ENCODE results near the gene DLGAP1.

DLGAP1 gene

GRCh38 chr18:3889121-3889520 is 566.0 kb downstream of the DLGAP1 start:
- DNase-seq, result no peak

GRCh38 chr18:3886575-3887322 is 568.4 kb downstream of the DLGAP1 start:
- no peak for DNase-seq

- DNase-seq, result no peak
These were observed 569.8 kb downstream of the DLGAP1 start for GRCh38 chr18:3885209-3885792.

GRCh38 chr18:3879836-3880120 is 575.3 kb downstream of the DLGAP1 start:
- DNase-seq, result no peak

GRCh38 chr18:3879114-3879835 is 575.8 kb downstream of the DLGAP1 start:
- no peak for DNase-seq

GRCh38 chr18:3878401-3878800 is 576.7 kb downstream of the DLGAP1 start:
- no peak for DNase-seq

- DNase-seq, result no peak
These were observed 577.4 kb downstream of the DLGAP1 start for GRCh38 chr18:3877678-3878077.

- DNase-seq, result no peak
These were observed 579.1 kb downstream of the DLGAP1 start for GRCh38 chr18:3875961-3876360.

GRCh38 chr18:3875376-3875775 is 579.7 kb downstream of the DLGAP1 start:
- no peak for DNase-seq

- DNase-seq, result no peak
These were observed 580.5 kb downstream of the DLGAP1 start for GRCh38 chr18:3874581-3874980.

GRCh38 chr18:3874125-3874524 is 581.0 kb downstream of the DLGAP1 start:
- DNase-seq, result no peak

- DNase-seq, result no peak
These were observed 581.4 kb downstream of the DLGAP1 start for GRCh38 chr18:3873698-3874097.

GRCh38 chr18:3873211-3873610 is 581.9 kb downstream of the DLGAP1 start:
- no peak for DNase-seq

GRCh38 chr18:3872641-3873040 is 582.5 kb downstream of the DLGAP1 start:
- DNase-seq, result no peak

- no peak for DNase-seq
These were observed 583.4 kb downstream of the DLGAP1 start for GRCh38 chr18:3871687-3872086.

GRCh38 chr18:3870914-3871313 is 584.2 kb downstream of the DLGAP1 start:
- DNase-seq, result no peak

GRCh38 chr18:3869848-3870247 is 585.3 kb downstream of the DLGAP1 start:
- no peak for DNase-seq

- no peak for DNase-seq
These were observed 587.2 kb downstream of the DLGAP1 start for GRCh38 chr18:3867864-3868311.

GRCh38 chr18:3867236-3867635 is 587.9 kb downstream of the DLGAP1 start:
- DNase-seq, result no peak

- no peak for DNase-seq
These were observed 590.3 kb downstream of the DLGAP1 start for GRCh38 chr18:3864669-3865298.

GRCh38 chr18:3863593-3863992 is 591.5 kb downstream of the DLGAP1 start:
- DNase-seq, result no peak

GRCh38 chr18:3863006-3863405 is 592.1 kb downstream of the DLGAP1 start:
- no peak for DNase-seq

- DNase-seq, result no peak
These were observed 593.6 kb downstream of the DLGAP1 start for GRCh38 chr18:3861495-3861894.

- no peak for DNase-seq
These were observed 597.6 kb downstream of the DLGAP1 start for GRCh38 chr18:3857544-3857943.
